ENCODE results near the gene GOLGA1.
"Not testable (repeated sequence)": the region's sequence is repeated elsewhere in the genome, so short reads cannot be mapped to it uniquely, and the experiment has no call there.

Gene GOLGA1

DNA sequence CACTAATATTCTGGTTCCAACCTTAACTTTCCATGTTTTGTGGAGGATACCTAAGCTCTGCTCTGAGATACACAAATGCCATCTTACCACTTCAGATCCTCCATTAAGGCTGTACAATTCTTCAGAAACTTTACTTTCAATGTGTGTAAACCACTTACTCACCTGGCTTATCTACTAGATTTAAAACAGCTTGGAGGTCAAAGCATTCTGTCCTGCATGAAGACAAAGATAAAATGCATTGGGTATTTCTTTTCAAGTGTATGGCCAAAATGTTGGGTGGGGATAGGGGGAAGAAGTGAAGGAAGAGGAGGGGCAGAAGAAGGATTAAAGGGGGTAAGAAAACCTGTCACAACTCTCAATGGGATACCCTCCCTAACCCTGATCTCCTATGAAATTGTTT lies 939 bp downstream of the GOLGA1 start:
- no peak for DNase-seq

DNA sequence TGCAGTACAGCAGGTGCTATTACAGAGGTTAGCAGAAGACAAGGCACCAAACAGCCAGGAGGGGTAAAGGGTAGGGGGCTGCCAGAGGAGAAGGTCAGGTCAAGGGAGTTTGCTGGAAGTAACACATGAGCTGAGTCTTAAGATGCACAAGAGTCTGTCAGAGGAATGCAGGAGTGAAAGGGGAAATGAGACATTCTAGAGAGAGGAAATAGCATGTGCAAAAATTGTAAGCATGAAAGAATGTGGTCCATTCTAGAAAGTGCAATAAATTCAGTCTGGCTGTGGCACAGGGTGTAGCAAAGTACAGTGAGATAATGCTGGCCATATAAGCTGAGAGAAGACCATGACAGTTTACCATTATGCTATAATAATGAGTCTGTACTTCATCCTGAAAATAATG lies 6.6 kb downstream of the GOLGA1 start:
- DNase-seq = no peak

GRCh38 chr9:124932333-124932732 lies 8.6 kb downstream of the GOLGA1 start:
- DNase-seq = no peak

GRCh38 chr9:124929464-124929863 lies 11.4 kb downstream of the GOLGA1 start:
- no peak for DNase-seq

GRCh38 chr9:124928116-124928515 lies 12.8 kb downstream of the GOLGA1 start:
- DNase-seq = no peak

DNA sequence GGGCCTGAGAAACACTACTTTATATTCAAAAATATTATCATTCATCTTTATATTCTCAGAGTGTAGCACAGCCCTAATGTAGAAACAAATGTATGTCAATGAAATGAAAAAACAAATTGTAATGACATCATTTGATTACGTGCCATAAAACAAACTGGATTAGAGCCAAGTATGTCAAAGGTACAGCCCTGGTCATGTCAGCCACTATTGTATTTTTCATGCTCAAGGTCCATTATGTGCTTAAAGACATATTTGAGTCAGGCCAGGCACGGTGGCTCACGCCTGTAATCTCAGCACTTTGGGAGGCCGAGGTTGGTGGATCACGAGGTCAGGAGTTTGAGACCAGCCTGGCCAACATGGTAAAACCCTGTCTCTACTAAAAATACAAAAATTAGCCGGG lies 20.5 kb downstream of the GOLGA1 start:
- not testable (repeated sequence) for DNase-seq

- DNase-seq = no peak
Observed at GRCh38 chr9:124914753-124915405, 26.0 kb downstream of the GOLGA1 start.

DNA sequence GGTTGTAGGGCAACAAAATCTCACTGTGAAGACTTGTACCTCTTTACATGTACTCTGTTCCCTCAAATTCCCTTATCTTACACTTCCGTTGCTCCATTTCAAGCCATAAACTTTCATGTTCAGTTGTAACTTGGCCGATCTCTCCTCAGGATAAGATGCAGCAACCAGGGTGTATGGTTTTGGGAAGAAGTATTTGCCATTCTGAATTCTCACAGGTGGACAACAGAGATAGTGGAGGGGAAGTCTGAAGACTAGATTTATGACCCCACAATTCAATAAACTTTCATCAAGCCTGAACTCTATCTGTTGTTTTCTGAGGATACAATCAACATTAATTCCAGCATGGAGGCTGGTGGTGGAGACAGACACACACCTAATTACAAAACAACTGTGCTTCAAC lies 27.5 kb downstream of the GOLGA1 start:
- no peak for DNase-seq

- DNase-seq = no peak
Observed at GRCh38 chr9:124911766-124912165, 29.1 kb downstream of the GOLGA1 start.

GRCh38 chr9:124908098-124908497 lies 32.8 kb downstream of the GOLGA1 start:
- DNase-seq = no peak

DNA sequence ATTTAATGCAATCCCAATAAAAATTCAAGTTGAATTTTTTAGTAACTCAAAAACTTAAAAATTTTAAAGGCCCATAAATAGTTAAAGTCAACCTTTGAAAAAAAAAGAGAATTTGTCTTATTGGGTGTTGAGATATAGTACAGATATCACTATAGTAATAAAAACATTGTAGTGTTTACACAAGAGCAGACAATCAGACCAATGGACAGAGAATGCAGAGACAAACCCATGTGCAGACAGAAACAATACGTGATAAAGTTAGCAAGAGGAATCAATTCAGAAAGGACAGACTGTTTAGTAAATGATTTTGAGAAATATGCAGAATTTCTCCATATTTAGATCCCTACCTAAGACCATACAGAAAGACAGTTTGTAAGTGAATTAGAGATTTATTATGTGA lies 33.9 kb downstream of the GOLGA1 start:
- no peak for DNase-seq

DNA sequence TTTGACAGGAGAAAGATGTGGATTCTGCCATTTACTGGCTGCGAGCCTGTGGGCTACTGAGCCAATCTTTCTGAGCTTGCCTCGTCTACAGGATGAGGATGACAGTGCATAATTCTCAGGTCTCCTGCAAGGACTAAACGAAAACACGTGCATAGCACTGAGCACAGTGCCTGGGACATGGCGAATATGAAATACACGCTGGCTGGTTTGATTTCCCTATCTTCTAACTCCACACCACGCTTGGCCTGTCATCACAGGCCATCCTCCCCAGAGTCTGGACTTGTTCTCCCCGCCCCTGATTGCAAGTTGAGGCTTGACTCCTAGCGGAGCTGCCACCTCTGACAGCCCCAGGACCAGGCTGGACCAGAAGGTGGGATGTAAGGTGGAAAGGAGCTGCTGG lies 41.0 kb downstream of the GOLGA1 start:
- DNase-seq = no peak

DNA sequence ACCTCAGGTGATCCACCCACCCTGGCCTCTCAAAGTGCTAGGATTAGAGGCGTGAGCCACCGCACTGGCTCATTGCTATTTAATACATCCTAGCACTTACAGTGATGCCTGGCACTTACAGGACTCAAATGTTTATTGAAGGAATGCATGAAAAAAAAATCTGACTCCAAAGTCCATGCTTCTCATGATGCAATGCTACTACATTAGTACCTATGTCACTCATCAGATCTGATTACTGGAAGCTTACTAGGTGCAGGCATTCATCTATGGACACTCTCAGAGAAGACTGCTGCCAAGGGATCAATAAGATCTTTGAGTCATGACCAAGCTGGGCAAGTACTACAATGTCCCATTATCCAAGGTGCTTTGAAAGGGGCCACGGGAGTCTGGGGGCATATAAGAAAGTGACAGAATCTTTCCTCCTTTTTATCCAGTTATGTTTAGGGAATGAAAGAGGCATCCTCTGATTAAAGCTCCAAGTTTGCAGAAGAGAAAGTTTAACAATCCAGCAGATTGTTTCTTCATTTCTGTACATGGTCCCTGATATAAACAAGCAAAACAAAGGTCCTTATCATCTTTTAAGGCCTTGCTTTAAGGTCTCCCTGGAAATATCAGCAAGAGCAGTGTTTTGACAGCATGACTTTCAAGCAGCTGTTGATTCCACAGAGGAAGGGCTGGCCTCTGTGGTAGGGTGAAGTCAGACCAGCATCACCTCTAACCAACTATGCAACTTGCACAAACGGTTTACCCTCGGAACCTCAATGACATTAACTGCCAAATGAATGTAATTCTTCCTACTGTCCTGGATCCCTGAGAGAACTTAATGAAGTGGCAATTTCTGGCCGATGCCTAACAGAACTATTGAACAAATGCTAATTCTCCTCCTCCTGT lies 43.1 kb downstream of the GOLGA1 start:
- no peak for DNase-seq

- no peak for DNase-seq
Observed at GRCh38 chr9:124894741-124895170, 46.1 kb downstream of the GOLGA1 start.

- no peak for DNase-seq
Observed at GRCh38 chr9:124894035-124894740, 46.7 kb downstream of the GOLGA1 start.

DNA sequence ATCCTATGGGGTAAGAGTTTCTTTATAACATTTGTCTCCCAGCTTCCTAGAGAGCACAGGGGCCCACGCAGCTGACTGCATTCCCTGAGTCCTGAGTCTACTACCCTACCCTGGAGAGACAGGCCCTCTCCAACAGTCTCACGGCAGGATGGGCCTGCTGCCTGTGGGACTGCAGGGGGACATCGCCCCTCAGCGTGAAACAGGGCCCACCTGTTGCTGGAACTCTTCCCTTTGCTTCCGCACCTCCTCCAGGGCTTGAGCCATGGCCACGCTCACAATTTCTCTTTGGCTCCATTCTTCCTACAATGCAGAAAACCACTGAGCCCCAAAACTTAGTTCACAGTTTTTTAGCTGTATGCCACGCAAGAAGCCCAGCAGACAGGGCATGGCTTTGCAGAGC lies 50.7 kb downstream of the GOLGA1 start:
- DNase-seq = no peak

DNA sequence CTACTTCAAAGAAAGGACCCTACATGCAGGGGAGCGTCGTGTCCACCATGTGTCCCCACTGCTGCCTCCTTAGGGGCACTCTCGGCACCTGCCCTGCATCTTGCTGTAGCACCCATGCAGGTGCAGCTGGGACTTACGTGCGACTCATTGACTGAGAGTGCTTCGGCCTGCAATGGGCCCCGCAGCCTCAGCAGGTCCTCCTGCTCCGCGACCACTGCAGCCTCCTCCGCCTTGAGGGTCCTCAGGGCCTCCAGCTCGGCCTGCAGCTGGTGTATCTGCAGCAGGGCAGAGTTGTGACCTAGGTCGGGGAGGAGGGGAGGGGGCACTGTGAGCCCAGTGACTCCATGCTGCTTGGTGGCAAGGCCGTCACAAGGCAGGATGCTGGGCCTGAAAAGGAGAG lies 51.9 kb downstream of the GOLGA1 start:
- no peak for DNase-seq

- DNase-seq = no peak
Observed at GRCh38 chr9:124887832-124888231, 53.1 kb downstream of the GOLGA1 start.

DNA sequence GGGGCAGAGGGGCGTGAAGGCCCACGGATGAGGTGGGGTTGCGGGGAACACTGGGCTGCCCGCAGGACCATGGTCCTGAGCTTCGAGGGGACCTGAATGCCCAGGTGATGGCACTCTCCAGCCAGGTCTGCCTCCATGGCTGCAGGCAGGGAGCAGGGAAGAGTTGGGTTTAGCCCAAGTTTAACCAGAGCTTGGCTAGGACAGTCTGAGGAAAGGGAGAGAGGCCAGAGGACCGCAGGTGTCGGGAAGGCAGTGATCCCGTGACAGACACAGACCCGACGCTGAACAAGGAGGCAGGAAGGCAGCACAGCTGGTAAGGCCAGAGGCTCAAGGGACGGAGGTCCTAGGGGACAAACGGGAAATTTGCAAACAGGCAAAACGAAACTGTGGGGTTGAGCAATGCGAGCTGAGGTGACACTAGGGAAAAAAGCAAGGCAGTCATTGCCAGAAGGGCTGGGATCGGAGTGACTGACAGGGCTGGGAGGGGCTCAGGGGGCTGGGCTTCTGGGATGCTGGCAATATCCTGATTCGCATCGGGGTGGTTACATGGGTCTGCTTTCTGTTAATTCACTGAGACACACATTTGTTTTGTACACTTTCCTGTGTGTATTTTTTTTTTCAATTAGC lies 53.9 kb downstream of the GOLGA1 start:
- DNase-seq = no peak

DNA sequence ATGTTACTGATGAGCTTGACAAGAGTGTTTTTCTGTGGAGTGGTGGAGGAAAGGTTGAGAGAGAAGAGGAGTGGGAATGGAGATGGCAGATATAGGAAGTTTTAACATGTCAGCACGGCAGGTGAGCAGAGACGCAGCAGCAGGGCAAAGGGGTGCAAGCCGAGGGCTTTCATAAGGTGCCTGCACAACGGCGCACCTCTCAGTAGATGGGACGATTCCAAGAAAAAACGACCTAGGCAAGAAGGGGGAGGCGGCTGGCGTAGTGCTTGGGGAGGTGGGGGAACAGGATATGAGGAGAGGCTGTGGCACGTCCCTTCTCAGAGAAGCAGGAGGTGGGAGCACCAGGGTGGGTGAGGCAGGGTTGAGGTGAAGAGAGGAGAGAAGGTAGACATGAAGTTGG lies 54.4 kb downstream of the GOLGA1 start:
- no peak for DNase-seq

DNA sequence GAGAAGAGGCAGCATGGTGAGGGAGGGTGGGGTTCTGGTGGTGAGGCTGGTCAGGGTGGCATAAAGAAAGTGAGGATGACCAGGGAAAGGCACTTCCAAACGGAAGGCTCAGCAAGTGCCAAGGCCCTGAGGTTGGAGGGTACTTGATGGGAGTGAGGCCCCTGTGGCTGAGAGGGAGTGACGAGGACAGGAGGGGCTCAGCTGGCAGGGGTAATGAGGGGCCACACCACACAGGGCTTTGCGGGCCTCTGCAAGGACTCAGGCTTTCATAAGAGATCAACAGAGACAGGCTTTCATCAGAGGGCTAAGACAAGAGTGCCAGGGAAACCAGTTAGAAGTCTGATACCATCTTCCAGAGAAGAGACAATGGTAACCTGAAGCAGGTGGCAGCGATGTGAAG lies 55.3 kb downstream of the GOLGA1 start:
- DNase-seq = no peak

GRCh38 chr9:124884376-124884775 lies 56.5 kb downstream of the GOLGA1 start:
- DNase-seq = no peak

DNA sequence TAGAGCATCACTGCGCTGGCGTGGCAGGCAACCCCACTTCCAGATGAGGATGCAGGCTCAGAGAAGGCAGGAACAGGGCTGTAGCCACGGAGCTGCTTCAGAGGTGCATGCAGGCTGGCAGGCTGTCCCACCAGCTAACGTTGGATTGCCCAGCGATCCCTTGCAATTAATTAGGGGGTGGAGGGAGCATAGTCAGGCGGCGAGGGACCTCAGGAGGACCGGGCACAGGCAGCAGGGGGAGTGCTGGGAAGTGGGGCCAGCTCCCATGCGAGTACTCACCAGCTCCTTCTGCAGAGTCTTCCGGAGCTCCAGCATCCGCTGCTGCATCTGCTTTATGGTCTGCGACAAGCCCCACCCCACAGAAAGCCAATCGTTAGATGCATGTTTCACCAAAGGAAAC lies 58.7 kb downstream of the GOLGA1 start:
- no peak for DNase-seq

Measured in NCI-H524 treated with DMSO at 0.1 percent for 48 hours (cell line).